GM12878 (cell line): ENCODE results near the gene BSCL2. TPM values are rescaled to one million over a fixed set of nuclear protein-coding genes. Genes with fewer than 3 reads are reported as not detected.

Experiments
- ATAC-seq: fragments of 200-7000 bp; cut with Tn5 transposase; 3 replicates; pipeline ENCODE4 v1.9.1; 2020; ENCODE audit warnings: mild to moderate bottlenecking, moderate library complexity
- BruUV-seq: library from RNA; stranded (reverse); fragments of 400-500 nt; replicated peaks from 2 replicates; lab custom pipeline; 2021; lab: Mats Ljungman, UMichigan
- CTCF ChIA-PET: fragments of 300-600 bp; sonication (Branson Sonifier 250); formaldehyde crosslinking; extraction: SDS; loops from one replicate; lab custom pipeline; 2021; ENCODE audit warnings: inconsistent platforms; lab: Yijun Ruan, JAX
- POLR2A ChIA-PET: fragments of 350-600 bp; formaldehyde crosslinking; extraction: SDS; loops from one replicate; lab custom pipeline; 2021; ENCODE audit warnings: inconsistent platforms; lab: Charles Lee
- RAD21 ChIA-PET: fragments of 300-600 bp; sonication (Branson Sonifier 250); formaldehyde crosslinking; loops from one replicate; lab custom pipeline; 2023; ENCODE audit warnings: antibody characterized with exemption; ENCODE audit not compliant: unreplicated experiment; lab: Charles Lee
- SMC1A ChIA-PET: fragments of 300-600 bp; sonication (Branson Sonifier 250); formaldehyde crosslinking; loops from one replicate; lab custom pipeline; 2023; ENCODE audit not compliant: unreplicated experiment, uncharacterized antibody; lab: Charles Lee
- DNase-seq: peaks from one replicate; pipeline ENCODE4 v3.0.0-alpha.2; 2011; ENCODE audit warnings: low read depth, low spot score
- FAIRE-seq: peaks from 3 replicates; lab custom pipeline; 2011; peaks lifted over from hg19 to GRCh38; lab: Jason Lieb, UNC
- H2AFZ ChIP-seq: 2 replicates; pipeline ENCODE4 v1.6.0; 2011; ENCODE audit warnings: low read depth, low read length, control low read depth; ENCODE audit not compliant: control insufficient read depth
- H3K27ac ChIP-seq: 2 replicates; pipeline ENCODE4 v1.5.1; 2011; ENCODE audit warnings: control low read depth; ENCODE audit not compliant: control insufficient read depth, insufficient read depth
- H3K27me3 ChIP-seq, 2 experiments: replicated peaks in 1 of 2; 2 replicates each; pipeline versions ENCODE4 v1.6.0 to v1.6.1; 2011; ENCODE audit warnings: low read length in 1 of 2; ENCODE audit not compliant: control insufficient read depth in 2 of 2, insufficient read depth in 2 of 2
- H3K36me3 ChIP-seq, 2 experiments: 2 replicates each; pipeline ENCODE4 v1.5.1; 2011; ENCODE audit warnings: low read length in 1 of 2; ENCODE audit not compliant: control insufficient read depth in 2 of 2, insufficient read depth in 2 of 2
- H3K4me1 ChIP-seq: 2 replicates; pipeline ENCODE4 v1.6.1; 2011; ENCODE audit warnings: mild to moderate bottlenecking, low read length, moderate library complexity, mixed read lengths; ENCODE audit not compliant: control insufficient read depth, insufficient read depth
- H3K4me2 ChIP-seq: 2 replicates; pipeline ENCODE4 v1.6.0; 2011; ENCODE audit warnings: control low read depth; ENCODE audit not compliant: control insufficient read depth, insufficient read depth
- H3K4me3 ChIP-seq: fragments of 200-600 bp; sonication (generic); 2 replicates; pipeline ENCODE4 v1.5.1; 2016
- H3K79me2 ChIP-seq: 2 replicates; pipeline ENCODE4 v1.6.0; 2011; ENCODE audit warnings: low read length; ENCODE audit not compliant: control insufficient read depth, insufficient read depth
- H3K9ac ChIP-seq: 2 replicates; pipeline ENCODE4 v1.8.0; 2011; ENCODE audit warnings: low read length, control low read depth, mixed read lengths; ENCODE audit not compliant: control insufficient read depth, insufficient read depth
- H3K9me3 ChIP-seq: replicated peaks from 3 replicates; pipeline ENCODE4 v1.5.1; 2011; ENCODE audit warnings: mild to moderate bottlenecking, low read length; ENCODE audit not compliant: control insufficient read depth, insufficient read depth
- H4K20me1 ChIP-seq: 2 replicates; pipeline ENCODE4 v1.6.0; 2011; ENCODE audit not compliant: control insufficient read depth, insufficient read depth
- CBX5 ChIP-seq: sonication (generic); IDR thresholded peaks from 2 replicates; pipeline ENCODE4 v1.6.1; 2016; ENCODE audit warnings: low read depth, moderate library complexity, mild to moderate bottlenecking, inconsistent platforms
- LARP7 ChIP-seq: fragments of 450-650 bp; IDR thresholded peaks from 2 replicates; pipeline ENCODE4 v1.6.1; 2017; ENCODE audit warnings: mild to moderate bottlenecking
- TCF7 ChIP-seq: IDR thresholded peaks from 2 replicates; pipeline ENCODE4 v1.6.1; 2014; ENCODE audit warnings: antibody characterized with exemption, borderline replicate concordance
- ZSCAN29 ChIP-seq: fragments of 450-650 bp; IDR thresholded peaks from 2 replicates; pipeline ENCODE4 v1.6.1; 2017; ENCODE audit warnings: mild to moderate bottlenecking, moderate library complexity
- WGBS: methylation state at CpG from one replicate; pipeline ENCODE4 v1.1.6; 2016; ENCODE audit warnings: low lambda C conversion rate; ENCODE audit not compliant: insufficient replicate concordance, insufficient coverage; ENCODE audit errors: missing lambda C conversion rate; 5-methylcytosine and 5-hydroxymethylcytosine counted together
- in situ Hi-C: fragments of 300-500 bp; cut with MboI; formaldehyde crosslinking; loops from 9 replicates; pipeline ENCODE4 v1.14.3; 2018; ENCODE audit warnings: mixed read lengths
- intact Hi-C: fragments of 100-400 bp; cut with micrococcal nuclease; formaldehyde crosslinking; loops from one replicate; pipeline ENCODE4 v1.14.2; 2022; ENCODE audit not compliant: unreplicated experiment
- polyA plus RNA-seq, 11 experiments: library from polyadenylated mRNA; depleted of rRNA in 4 of 11; unstranded in 6 of 11; stranded (reverse) in 5 of 11; fragments of >200 nt; fragmentation: Nextera tagmentation in 4 of 11; fragmentation: Illumina TruSeq in 1 of 11; extraction: Ambion mirVana in 4 of 11; extraction: Trizol in 1 of 11; gene quantifications; 1 replicate in 1 of 11; 2 replicates in 10 of 11; pipeline versions ENCODE4 v1.2.1 to v1.2.3, GENCODE V29; 2011 to 2016; ENCODE audit warnings: inconsistent platforms in 2 of 11, missing spikeins in 2 of 11, low read depth in 1 of 11
- total RNA-seq, 4 experiments: library from RNA; depleted of rRNA in 3 of 4; stranded (reverse); fragments of >200 nt in 3 of 4; fragmentation: Illumina TruSeq in 1 of 4; extraction: Trizol in 1 of 4; gene quantifications; 2 replicates each; pipeline versions ENCODE4 v1.2.1 to v1.2.3, GENCODE V29; 2013 to 2021

The BSCL2 gene
- total and polyA plus RNA-seq, 10 of the 15 experiments (the other 5 are each of a cell fraction or from before 2014, with no cell fraction given), result 12.3 to 57.9 (median 21.8) TPM

- ChIA-PET RAD21 (interaction anchor here (1.4 to 2.3 kb wide), 3 partner anchors 65 to 115 kb away, joined by 3 to 6 read pairs (median 6); partner anchors contain the start of genes EML3, TAF6L and TUT1), SMC1A (interaction anchor here (1.3 to 2.5 kb wide), 3 partner anchors 21 to 115 kb away, joined by 4 to 9 read pairs (median 7); partner anchors contain the start of genes C11orf98, CSKMT, HNRNPUL2 and TTC9C), CTCF (interaction anchor here (0.7 to 5.0 kb wide), 7 partner anchors 12 to 282 kb away, joined by 3 to 21 read pairs (median 3); partner anchors contain the start of genes HNRNPUL2 and UBXN1), POLR2A (interaction anchor here (0.9 to 7.6 kb wide), 8 partner anchors 20 to 133 kb away, joined by 3 to 79 read pairs (median 7); partner anchors contain the start of genes C11orf98, CSKMT, EEF1G and HNRNPUL2)
- Histone ChIP-seq H3K79me2 (no peaks in the 10 kb centered on the region), H2AFZ (peak overlapping the region; percentile 70), H3K4me2 (peak overlapping the region; percentile 92), H3K27me3 (no peaks in the 10 kb centered on the region), H3K27ac (no peak overlapping the region), H3K9me3 (no peaks in the 10 kb centered on the region), H4K20me1 (no peaks in the 10 kb centered on the region), H3K4me1 (peaks cover 29% of the 10 kb centered on the region), H3K36me3 (peaks cover 12 to 14% of the 10 kb centered on the region in 2 experiments), H3K9ac (no peak overlapping the region), H3K4me3 (no peak overlapping the region)
- in situ Hi-C loops (no loop called here), intact Hi-C loops (loop anchor here (5.0 kb wide), 1 partner anchor 105 kb away; the partner anchor contains the start of gene MTA2)
- FAIRE-seq (no peak), ATAC-seq (no peak), DNase-seq (no peak)
- 63% methylated on average over 8 of the region's 8 CpGs for WGBS
- no peak for TF ChIP-seq ZSCAN29
- 0 out of 2 replicates have a peak, but pooled peaks have one; percentile 11 for TF ChIP-seq LARP7
- no peak for TF ChIP-seq TCF7
- TF ChIP-seq CBX5, result no peak
- BruUV-seq, result no TSS peak
Observed at GRCh38 chr11:62706850-62707247, 375 bp downstream of the BSCL2 start.
